A549 (cell line): ENCODE data around the gene RLBP1. TPM values are rescaled to one million over a fixed set of nuclear protein-coding genes. Genes with fewer than 3 reads are reported as not detected.

Experiments used
- ATAC-seq, 2 experiments: fragments of 200-7000 bp in 1 of 2; fragments of >200 bp in 1 of 2; cut with Nextera tagmentation in 1 of 2; cut with Tn5 transposase in 1 of 2; 3 replicates each; pipeline versions ENCODE4 v1.8.0 to v1.9.1; 2018 to 2020; ENCODE audit warnings: mild to moderate bottlenecking in 1 of 2, moderate library complexity in 1 of 2
- CTCF ChIA-PET: fragments of 300-600 bp; sonication (Branson Sonifier 250); formaldehyde crosslinking; extraction: SDS; loops from one replicate; lab custom pipeline; 2021; ENCODE audit warnings: antibody characterized with exemption, inconsistent platforms; lab: Yijun Ruan, JAX
- POLR2A ChIA-PET: fragments of 350-600 bp; formaldehyde crosslinking; extraction: SDS; loops from one replicate; lab custom pipeline; 2021; ENCODE audit warnings: antibody characterized with exemption, inconsistent platforms; lab: Yijun Ruan, JAX
- DNase-seq, 2 experiments: peaks; one replicate each; pipeline versions ENCODE4 v3.0.0 to v3.0.0-alpha.2; 2011 to 2016; ENCODE audit warnings: low read depth in 1 of 2, low spot score in 1 of 2
- FAIRE-seq: peaks from 2 replicates; lab custom pipeline; 2011; peaks lifted over from hg19 to GRCh38; lab: Jason Lieb, UNC
- H3K27ac ChIP-seq, 2 experiments: fragments of >200 bp; sonication (Bioruptor Twin); formaldehyde crosslinking; 3 replicates each; pipeline ENCODE4 v1.5.1; 2016 to 2017
- H3K4me1 ChIP-seq: fragments of >200 bp; sonication (Bioruptor Twin); formaldehyde crosslinking; 3 replicates; pipeline ENCODE4 v1.6.1; 2016
- H3K4me2 ChIP-seq: fragments of >200 bp; sonication (Bioruptor Twin); formaldehyde crosslinking; 3 replicates; pipeline ENCODE4 v1.6.1; 2016
- H3K4me3 ChIP-seq: fragments of >200 bp; sonication (Bioruptor Twin); formaldehyde crosslinking; 3 replicates; pipeline ENCODE4 v1.5.1; 2016
- H3K9me3 ChIP-seq: fragments of >200 bp; sonication (Bioruptor Twin); formaldehyde crosslinking; 3 replicates; pipeline ENCODE4 v1.6.1; 2016
- CBX2 ChIP-seq: fragments of 200-600 bp; sonication (generic); IDR thresholded peaks from 2 replicates; pipeline ENCODE4 v1.6.1; 2016; ENCODE audit warnings: low read depth, mild to moderate bottlenecking, borderline replicate concordance
- HOXB13 ChIP-seq: fragments of 250-450 bp; sonication (Bioruptor Pico); IDR thresholded peaks from 2 replicates; pipeline ENCODE4 v1.5.0; 2020; ENCODE audit warnings: low read depth, mild to moderate bottlenecking, moderate library complexity
- NPAS2 ChIP-seq: fragments of 250-450 bp; sonication (Bioruptor Pico); IDR thresholded peaks from 2 replicates; pipeline ENCODE4 v1.8.0; 2022; ENCODE audit warnings: mild to moderate bottlenecking, moderate library complexity, borderline replicate concordance
- PHF8 ChIP-seq: fragments of 200-600 bp; sonication (generic); IDR thresholded peaks from 2 replicates; pipeline ENCODE4 v1.6.1; 2016; ENCODE audit warnings: low read depth, mild to moderate bottlenecking, antibody characterized with exemption, moderate library complexity, borderline replicate concordance
- POLR2AphosphoS2 ChIP-seq: conservative IDR thresholded peaks from 2 replicates; pipeline ENCODE4 v1.6.1; 2012; ENCODE audit warnings: low read length, improper control_type of control experiment, inconsistent platforms
- RAD21 ChIP-seq, 2 experiments: fragments of >200 bp in 1 of 2; sonication (Bioruptor Twin) in 1 of 2; formaldehyde crosslinking in 1 of 2; IDR thresholded peaks in 1 of 2; conservative IDR thresholded peaks in 1 of 2; 2 replicates in 1 of 2; 3 replicates in 1 of 2; pipeline ENCODE4 v1.6.1; 2012 to 2018; ENCODE audit warnings: inconsistent platforms in 1 of 2
- RARB ChIP-seq: fragments of 250-450 bp; sonication (Bioruptor Pico); IDR thresholded peaks from 2 replicates; pipeline ENCODE4 v1.8.0; 2021; ENCODE audit warnings: mild to moderate bottlenecking, moderate library complexity
- RFX5 ChIP-seq: fragments of 450-650 bp; IDR thresholded peaks from 2 replicates; pipeline ENCODE4 v1.7.1; 2014; ENCODE audit warnings: antibody characterized with exemption, mild to moderate bottlenecking, moderate library complexity
- RNF2 ChIP-seq: fragments of 200-600 bp; sonication (generic); IDR thresholded peaks from 2 replicates; pipeline ENCODE4 v1.6.1; 2016; ENCODE audit warnings: low read depth, mild to moderate bottlenecking, antibody characterized with exemption, moderate library complexity, borderline replicate concordance
- SMC3 ChIP-seq: fragments of >200 bp; sonication (Bioruptor Twin); formaldehyde crosslinking; IDR thresholded peaks from 3 replicates; pipeline ENCODE4 v1.6.1; 2018; ENCODE audit warnings: inconsistent platforms
- TP53 ChIP-seq: fragments of 250-450 bp; sonication (Bioruptor Pico); IDR thresholded peaks from 2 replicates; pipeline ENCODE4 v1.5.0; 2021; ENCODE audit warnings: mild to moderate bottlenecking, moderate library complexity
- ZC3H11A ChIP-seq: fragments of 450-650 bp; IDR thresholded peaks from 2 replicates; pipeline ENCODE4 v1.6.1; 2014; ENCODE audit warnings: antibody characterized with exemption, mild to moderate bottlenecking
- WGBS: methylation state at CpG from one replicate; pipeline ENCODE4 v1.1.6; 2017; ENCODE audit errors: missing lambda C conversion rate; 5-methylcytosine and 5-hydroxymethylcytosine counted together
- polyA plus RNA-seq, 4 experiments: library from polyadenylated mRNA; depleted of rRNA in 3 of 4; stranded (reverse); fragments of >200 nt; fragmentation: RNase III in 1 of 4; extraction: RNeasy Plus Mini Kit Qiagen cat#74134 plus additional on column Dnase treatment in 1 of 4; gene quantifications; 2 replicates in 3 of 4; 3 replicates in 1 of 4; pipeline ENCODE4 v1.2.3, GENCODE V29; 2011 to 2017
- TF ChIP-seq, protein P1 (sequence below): fragments of >200 bp; sonication (Bioruptor Twin); formaldehyde crosslinking; IDR thresholded peaks from 3 replicates; pipeline ENCODE4 v1.5.1; 2016
- TF ChIP-seq, protein P2 (sequence below): fragments of 450-650 bp; IDR thresholded peaks from 2 replicates; pipeline ENCODE4 v1.6.1; 2014; ENCODE audit warnings: antibody characterized with exemption
- TF ChIP-seq, protein P3 (sequence below): fragments of 250-450 bp; sonication (Bioruptor Pico); IDR thresholded peaks from 2 replicates; pipeline ENCODE4 v1.5.0; 2021; ENCODE audit warnings: mild to moderate bottlenecking, moderate library complexity, borderline replicate concordance

RLBP1 gene
- polyA plus RNA-seq, 2 of the 4 experiments (the other 2 are of a cell fraction) = not detected

DNA sequence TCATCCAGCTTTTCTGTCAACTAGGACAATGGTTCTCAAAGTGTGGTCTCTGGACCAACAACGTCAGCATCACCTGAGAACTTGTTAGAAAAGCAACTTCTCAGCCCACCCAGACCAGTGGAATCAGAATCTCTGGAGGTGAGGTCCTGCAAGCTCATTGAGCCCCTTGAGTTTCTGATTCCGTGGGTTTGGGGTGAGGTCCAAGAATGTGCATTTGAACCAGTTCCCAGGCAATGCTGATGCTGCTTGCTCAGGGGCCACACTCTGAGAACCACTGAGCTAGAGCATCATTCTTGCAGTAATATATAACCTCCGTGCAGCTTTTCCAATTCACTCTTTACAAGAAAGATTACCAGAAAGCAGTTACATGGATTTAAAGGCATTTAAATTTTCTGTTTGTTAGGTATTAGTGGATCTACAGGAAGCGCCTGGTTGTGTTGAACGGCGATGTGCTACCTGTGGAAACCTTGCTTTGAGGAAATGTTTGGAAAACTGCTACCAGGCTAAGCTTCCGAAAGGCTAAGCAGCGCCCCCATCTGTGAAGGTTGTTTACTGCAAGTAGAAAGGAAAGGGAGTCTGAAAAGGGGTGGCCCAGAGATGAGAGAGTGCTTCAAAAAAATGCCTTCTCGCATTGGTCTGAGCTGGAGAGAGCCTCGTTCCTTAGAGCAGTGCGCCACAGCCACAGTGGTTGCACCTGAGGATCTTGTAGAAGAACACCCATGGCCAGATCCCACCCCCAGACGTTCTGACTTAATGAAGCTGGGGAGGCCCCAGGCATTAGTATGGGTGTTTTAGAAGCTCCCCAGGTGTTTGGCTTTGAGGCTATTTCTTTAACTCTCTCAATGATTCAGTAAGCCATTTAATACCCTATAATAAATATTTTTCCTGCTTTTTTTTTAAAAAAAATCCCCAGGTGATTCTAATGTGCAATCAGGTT, 50.0 kb downstream of the RLBP1 start:
- no peak for TF ChIP-seq NPAS2 (CRISPR knock-in tag)
- peak; percentile 90 for TF ChIP-seq SMC3
- TF ChIP-seq PHF8 = no peak
- peak; percentile 86 to 94 for TF ChIP-seq RAD21 (conservative IDR thresholded peaks at IDR 0.05 in 1 of 2, IDR thresholded peaks at IDR 0.05 in 1 of 2)
- no peak for TF ChIP-seq TP53 (CRISPR knock-in tag)
- no peak for TF ChIP-seq ZC3H11A
- TF ChIP-seq HOXB13 = no peak
- TF ChIP-seq POLR2AphosphoS2 = no peak
- TF ChIP-seq, protein P1, sequence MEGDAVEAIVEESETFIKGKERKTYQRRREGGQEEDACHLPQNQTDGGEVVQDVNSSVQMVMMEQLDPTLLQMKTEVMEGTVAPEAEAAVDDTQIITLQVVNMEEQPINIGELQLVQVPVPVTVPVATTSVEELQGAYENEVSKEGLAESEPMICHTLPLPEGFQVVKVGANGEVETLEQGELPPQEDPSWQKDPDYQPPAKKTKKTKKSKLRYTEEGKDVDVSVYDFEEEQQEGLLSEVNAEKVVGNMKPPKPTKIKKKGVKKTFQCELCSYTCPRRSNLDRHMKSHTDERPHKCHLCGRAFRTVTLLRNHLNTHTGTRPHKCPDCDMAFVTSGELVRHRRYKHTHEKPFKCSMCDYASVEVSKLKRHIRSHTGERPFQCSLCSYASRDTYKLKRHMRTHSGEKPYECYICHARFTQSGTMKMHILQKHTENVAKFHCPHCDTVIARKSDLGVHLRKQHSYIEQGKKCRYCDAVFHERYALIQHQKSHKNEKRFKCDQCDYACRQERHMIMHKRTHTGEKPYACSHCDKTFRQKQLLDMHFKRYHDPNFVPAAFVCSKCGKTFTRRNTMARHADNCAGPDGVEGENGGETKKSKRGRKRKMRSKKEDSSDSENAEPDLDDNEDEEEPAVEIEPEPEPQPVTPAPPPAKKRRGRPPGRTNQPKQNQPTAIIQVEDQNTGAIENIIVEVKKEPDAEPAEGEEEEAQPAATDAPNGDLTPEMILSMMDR = peak; percentile 95
- Histone ChIP-seq H3K4me3 (no peak overlapping the region), H3K9me3 (no peaks in the 10 kb centered on the region), H3K4me1 (peaks cover 21% of the 10 kb centered on the region), H3K4me2 (no peak overlapping the region), H3K27ac (peak overlapping the region in 1 of 2 experiments; percentile 22; a peak in 1 of 6 replicates)
- FAIRE-seq (no peak), DNase-seq (peak; percentile 71 to 74), ATAC-seq (peak; percentile 49 to 87)
- 45% methylated on average over 12 of the region's 12 CpGs for whole genome bisulfite sequencing
- CTCF ChIA-PET = interaction anchor here (0.6 to 21.7 kb wide), 55 partner anchors 9 to 355 kb away, joined by 3 to 735 read pairs (median 6); partner anchors contain the start of genes ABHD2, FANCI and HAPLN3
- POLR2A ChIA-PET = interaction anchor here (0.8 kb wide), 1 partner anchor 83 kb away, joined by 3 read pairs; the partner anchor contains the start of gene ABHD2

DNA sequence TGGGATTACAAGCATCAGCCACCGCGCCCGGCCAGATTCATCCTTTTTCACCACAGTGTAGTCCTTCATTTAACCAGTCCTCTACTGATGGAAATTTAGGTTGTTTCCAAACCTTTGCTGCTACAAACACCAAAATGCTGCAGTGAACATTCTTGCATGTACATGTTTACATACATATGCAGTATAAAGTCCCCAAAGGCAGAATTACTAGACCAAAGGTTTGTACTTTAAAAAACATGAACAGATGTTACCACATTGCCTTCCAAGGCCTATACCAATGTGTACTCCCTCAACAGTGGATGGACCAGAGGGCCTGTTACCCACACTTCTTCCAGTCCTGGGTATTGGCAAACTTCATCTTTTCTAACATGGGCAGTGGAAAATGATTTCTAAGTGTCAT, 51.0 kb downstream of the RLBP1 start:
- Histone ChIP-seq H3K4me3 (no peak overlapping the region), H3K9me3 (no peaks in the 10 kb centered on the region), H3K4me1 (peaks cover 28% of the 10 kb centered on the region), H3K4me2 (no peak overlapping the region), H3K27ac (no peak overlapping the region; a peak in 1 of 6 replicates)
- ATAC-seq = no peak
- no peak for DNase-seq
- ChIA-PET POLR2A (no interaction called here), CTCF (interaction anchor here (0.6 to 21.7 kb wide), 27 partner anchors 8 to 291 kb away, joined by 3 to 735 read pairs (median 19); partner anchors contain the start of genes ABHD2 and HAPLN3)
- FAIRE-seq = no peak
- TF ChIP-seq RAD21 (conservative IDR thresholded peaks at IDR 0.05 in 1 of 2, IDR thresholded peaks at IDR 0.05 in 1 of 2) (no peak), SMC3 (no peak), RFX5 (no peak), CBX2 (no peak), PHF8 (no peak), RNF2 (no peak), RARB (CRISPR knock-in tag) (no peak)
- TF ChIP-seq, protein P2, sequence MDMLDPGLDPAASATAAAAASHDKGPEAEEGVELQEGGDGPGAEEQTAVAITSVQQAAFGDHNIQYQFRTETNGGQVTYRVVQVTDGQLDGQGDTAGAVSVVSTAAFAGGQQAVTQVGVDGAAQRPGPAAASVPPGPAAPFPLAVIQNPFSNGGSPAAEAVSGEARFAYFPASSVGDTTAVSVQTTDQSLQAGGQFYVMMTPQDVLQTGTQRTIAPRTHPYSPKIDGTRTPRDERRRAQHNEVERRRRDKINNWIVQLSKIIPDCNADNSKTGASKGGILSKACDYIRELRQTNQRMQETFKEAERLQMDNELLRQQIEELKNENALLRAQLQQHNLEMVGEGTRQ = no peak
- WGBS = 98% methylated on average over 3 of the region's 3 CpGs

DNA sequence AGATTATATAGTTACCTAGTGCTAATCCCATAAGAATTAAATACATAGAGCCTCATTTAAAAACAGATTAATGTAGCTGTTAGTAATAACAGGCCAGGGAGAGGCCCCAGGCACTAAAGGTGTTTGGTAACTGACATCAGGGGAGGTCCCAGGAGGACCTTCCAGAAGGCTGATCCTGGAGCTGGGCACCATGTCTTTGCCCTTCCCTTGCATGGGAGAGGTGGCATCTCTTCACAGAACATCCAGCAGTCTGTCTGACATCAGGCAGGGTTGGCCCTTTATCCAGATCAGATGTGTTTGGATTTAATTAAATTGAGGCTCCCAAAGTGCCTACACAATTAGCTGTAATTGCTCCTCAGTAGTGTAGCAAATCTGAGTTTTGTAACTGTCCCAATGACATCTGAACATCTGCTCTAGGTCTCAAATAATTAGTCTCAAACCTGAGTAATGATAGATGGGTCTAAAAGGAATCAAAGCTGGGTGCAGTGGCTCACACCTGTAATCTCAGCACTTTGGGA, 53.0 kb downstream of the RLBP1 start:
- peak overlapping the region; percentile 60 to 71; a peak in 5 of 6 replicates for H3K27ac ChIP-seq
- no peak overlapping the region for H3K4me3 ChIP-seq
- POLR2A ChIA-PET = interaction anchor here (0.9 kb wide), 1 partner anchor 48 kb away, joined by 3 read pairs; no protein-coding TSS in a partner anchor
- DNase-seq (no peak), ATAC-seq (no peak), FAIRE-seq (no peak)
- H3K9me3 ChIP-seq = no peaks in the 10 kb centered on the region
- H3K4me2 ChIP-seq = peak overlapping the region; percentile 43
- CTCF ChIA-PET = interaction anchor here (0.7 to 21.7 kb wide), 20 partner anchors 6 to 290 kb away, joined by 3 to 735 read pairs (median 4); partner anchors contain the start of gene ABHD2
- TF ChIP-seq, protein P3, sequence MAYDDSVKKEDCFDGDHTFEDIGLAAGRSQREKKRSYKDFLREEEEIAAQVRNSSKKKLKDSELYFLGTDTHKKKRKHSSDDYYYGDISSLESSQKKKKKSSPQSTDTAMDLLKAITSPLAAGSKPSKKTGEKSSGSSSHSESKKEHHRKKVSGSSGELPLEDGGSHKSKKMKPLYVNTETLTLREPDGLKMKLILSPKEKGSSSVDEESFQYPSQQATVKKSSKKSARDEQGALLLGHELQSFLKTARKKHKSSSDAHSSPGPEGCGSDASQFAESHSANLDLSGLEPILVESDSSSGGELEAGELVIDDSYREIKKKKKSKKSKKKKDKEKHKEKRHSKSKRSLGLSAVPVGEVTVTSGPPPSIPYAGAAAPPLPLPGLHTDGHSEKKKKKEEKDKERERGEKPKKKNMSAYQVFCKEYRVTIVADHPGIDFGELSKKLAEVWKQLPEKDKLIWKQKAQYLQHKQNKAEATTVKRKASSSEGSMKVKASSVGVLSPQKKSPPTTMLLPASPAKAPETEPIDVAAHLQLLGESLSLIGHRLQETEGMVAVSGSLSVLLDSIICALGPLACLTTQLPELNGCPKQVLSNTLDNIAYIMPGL = no peak
- no peak for TF ChIP-seq RFX5
- peaks cover 36% of the 10 kb centered on the region for H3K4me1 ChIP-seq
